ENCODE data around the gene CCDC9B.

DNA sequence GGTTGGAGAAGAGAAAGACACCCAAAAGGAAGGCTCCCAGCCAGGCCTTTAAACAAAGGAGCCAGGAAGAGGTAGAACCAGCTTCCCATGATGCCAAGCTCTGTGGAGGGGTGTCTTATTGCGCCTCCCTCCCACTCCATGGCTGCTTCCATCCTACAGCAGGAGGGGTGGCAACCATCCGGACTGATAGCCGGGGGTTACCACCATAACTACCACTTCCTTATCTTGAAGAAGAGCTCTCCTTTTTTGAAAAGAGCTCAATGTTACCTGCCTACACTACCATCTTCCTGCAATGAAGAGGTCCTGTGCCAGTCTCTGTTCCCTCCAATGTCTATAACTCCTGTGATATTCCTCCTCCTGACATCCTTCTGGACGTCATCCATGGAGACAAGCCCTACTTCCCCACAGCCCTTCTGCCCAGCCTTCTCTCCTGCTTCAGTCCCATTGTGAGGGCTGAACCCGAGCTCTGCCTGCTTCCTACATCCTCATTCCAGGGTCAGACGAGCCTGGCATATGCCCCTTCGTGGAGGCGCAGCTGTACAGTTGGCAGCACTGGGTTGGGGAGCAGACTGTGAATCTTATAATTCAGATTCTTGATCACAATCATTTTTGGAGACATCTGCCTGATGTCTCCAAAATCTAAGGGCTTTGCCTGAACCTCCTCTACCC, 8.5 kb downstream of the CCDC9B start:
- TF ChIP-seq, protein P1, sequence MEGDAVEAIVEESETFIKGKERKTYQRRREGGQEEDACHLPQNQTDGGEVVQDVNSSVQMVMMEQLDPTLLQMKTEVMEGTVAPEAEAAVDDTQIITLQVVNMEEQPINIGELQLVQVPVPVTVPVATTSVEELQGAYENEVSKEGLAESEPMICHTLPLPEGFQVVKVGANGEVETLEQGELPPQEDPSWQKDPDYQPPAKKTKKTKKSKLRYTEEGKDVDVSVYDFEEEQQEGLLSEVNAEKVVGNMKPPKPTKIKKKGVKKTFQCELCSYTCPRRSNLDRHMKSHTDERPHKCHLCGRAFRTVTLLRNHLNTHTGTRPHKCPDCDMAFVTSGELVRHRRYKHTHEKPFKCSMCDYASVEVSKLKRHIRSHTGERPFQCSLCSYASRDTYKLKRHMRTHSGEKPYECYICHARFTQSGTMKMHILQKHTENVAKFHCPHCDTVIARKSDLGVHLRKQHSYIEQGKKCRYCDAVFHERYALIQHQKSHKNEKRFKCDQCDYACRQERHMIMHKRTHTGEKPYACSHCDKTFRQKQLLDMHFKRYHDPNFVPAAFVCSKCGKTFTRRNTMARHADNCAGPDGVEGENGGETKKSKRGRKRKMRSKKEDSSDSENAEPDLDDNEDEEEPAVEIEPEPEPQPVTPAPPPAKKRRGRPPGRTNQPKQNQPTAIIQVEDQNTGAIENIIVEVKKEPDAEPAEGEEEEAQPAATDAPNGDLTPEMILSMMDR (IDR thresholded peaks at IDR 0.05): no peak
- TF ChIP-seq POLR2AphosphoS5 (IDR thresholded peaks at IDR 0.05) (no peak), POLR2A (IDR thresholded peaks at IDR 0.05) (no peak)

Data from stomach (tissue), 4 donors.